H9 (cell line): ENCODE measurements around the gene L1CAM. TPM values are rescaled to one million over a fixed set of nuclear protein-coding genes. Genes with fewer than 3 reads are reported as not detected.

Experiments used
- DNase-seq: peaks from one replicate; pipeline ENCODE4 v3.0.0-alpha.2; 2017
- H2AFZ ChIP-seq: one replicate; pipeline ENCODE4 v1.6.1; 2013; ENCODE audit warnings: mild to moderate bottlenecking, low read length, control low read depth, moderate library complexity
- H2AK5ac ChIP-seq: 2 replicates; pipeline ENCODE4 v1.6.1; 2013; ENCODE audit warnings: low read length, control low read depth, mixed read lengths; ENCODE audit not compliant: insufficient read length
- H2BK120ac ChIP-seq: one replicate; pipeline ENCODE4 v1.6.1; 2013; ENCODE audit warnings: low read depth, mild to moderate bottlenecking, low read length, control low read depth, inconsistent platforms; ENCODE audit not compliant: poor library complexity, severe bottlenecking
- H2BK12ac ChIP-seq: 2 replicates; pipeline ENCODE4 v1.6.1; 2013; ENCODE audit warnings: low read length, control low read depth, mixed read lengths, low read depth; ENCODE audit not compliant: insufficient read length
- H2BK15ac ChIP-seq: 2 replicates; pipeline ENCODE4 v1.6.1; 2013; ENCODE audit warnings: low read depth, low read length, control low read depth
- H2BK20ac ChIP-seq: one replicate; pipeline ENCODE4 v1.6.1; 2013; ENCODE audit warnings: low read depth, mild to moderate bottlenecking, low read length, control low read depth, inconsistent platforms; ENCODE audit not compliant: poor library complexity, severe bottlenecking
- H2BK5ac ChIP-seq: 2 replicates; pipeline ENCODE4 v1.6.1; 2013; ENCODE audit warnings: low read length, control low read depth, mixed read lengths; ENCODE audit not compliant: insufficient read length
- H3K14ac ChIP-seq: 2 replicates; pipeline ENCODE4 v1.6.1; 2013; ENCODE audit warnings: low read length, control low read depth; ENCODE audit not compliant: insufficient read depth
- H3K18ac ChIP-seq: 2 replicates; pipeline ENCODE4 v1.6.1; 2013; ENCODE audit warnings: low read depth, mild to moderate bottlenecking, mixed read lengths, low read length, control low read depth; ENCODE audit not compliant: insufficient read length
- H3K23ac ChIP-seq: 2 replicates; pipeline ENCODE4 v1.6.1; 2013; ENCODE audit warnings: low read length, control low read depth, mixed read lengths, low read depth; ENCODE audit not compliant: insufficient read length
- H3K23me2 ChIP-seq: 2 replicates; pipeline ENCODE4 v1.6.1; 2013; ENCODE audit warnings: low read depth, mild to moderate bottlenecking, mixed read lengths, low read length, control low read depth; ENCODE audit not compliant: insufficient read length, poor library complexity, severe bottlenecking
- H3K27ac ChIP-seq: 2 replicates; pipeline ENCODE4 v1.5.1; 2013; ENCODE audit warnings: low read length, control low read depth, mixed read lengths, low read depth; ENCODE audit not compliant: insufficient read length
- H3K27me3 ChIP-seq: 2 replicates; pipeline ENCODE4 v1.6.1; 2013; ENCODE audit warnings: low read length, control low read depth, inconsistent platforms; ENCODE audit not compliant: insufficient read depth
- H3K4ac ChIP-seq: 2 replicates; pipeline ENCODE4 v1.6.1; 2013; ENCODE audit warnings: low read depth, mild to moderate bottlenecking, control low read depth, inconsistent platforms, low read length, moderate library complexity
- H3K4me1 ChIP-seq: 2 replicates; pipeline ENCODE4 v1.6.1; 2013; ENCODE audit warnings: low read length, control low read depth, inconsistent platforms; ENCODE audit not compliant: insufficient read depth
- H3K4me2 ChIP-seq: 2 replicates; pipeline ENCODE4 v1.6.1; 2013; ENCODE audit warnings: low read length, control low read depth, mixed read lengths; ENCODE audit not compliant: insufficient read length, insufficient read depth
- H3K56ac ChIP-seq: 2 replicates; pipeline ENCODE4 v1.6.1; 2013; ENCODE audit warnings: low read depth, mild to moderate bottlenecking, mixed read lengths, low read length, control low read depth; ENCODE audit not compliant: insufficient read length
- H3K79me1 ChIP-seq: 2 replicates; pipeline ENCODE4 v1.6.1; 2013; ENCODE audit warnings: low read depth, mild to moderate bottlenecking, moderate library complexity, low read length, control low read depth, inconsistent platforms; ENCODE audit not compliant: insufficient read depth, poor library complexity, severe bottlenecking
- H3K79me2 ChIP-seq: 2 replicates; pipeline ENCODE4 v1.6.1; 2013; ENCODE audit warnings: low read length, control low read depth, inconsistent platforms; ENCODE audit not compliant: insufficient read depth
- H3K9ac ChIP-seq: 2 replicates; pipeline ENCODE4 v1.6.1; 2013; ENCODE audit warnings: low read length, control low read depth, mixed read lengths; ENCODE audit not compliant: insufficient read length; ENCODE audit errors: extremely low read depth
- H3K9me3 ChIP-seq: one replicate; pipeline ENCODE4 v1.6.1; 2013; ENCODE audit warnings: low read depth, low read length, inconsistent platforms; ENCODE audit not compliant: control insufficient read depth
- H3T11ph ChIP-seq: one replicate; pipeline ENCODE4 v1.6.1; 2013; ENCODE audit warnings: mild to moderate bottlenecking, low read length, control low read depth, inconsistent platforms
- H4K20me1 ChIP-seq: one replicate; pipeline ENCODE4 v1.6.1; 2013; ENCODE audit not compliant: control insufficient read depth, insufficient read length, insufficient read depth
- H4K5ac ChIP-seq: 2 replicates; pipeline ENCODE4 v1.6.1; 2013; ENCODE audit warnings: low read depth, mild to moderate bottlenecking, mixed read lengths, low read length, control low read depth; ENCODE audit not compliant: insufficient read length
- H4K8ac ChIP-seq: replicated peaks from 2 replicates; pipeline ENCODE4 v1.6.1; 2013; ENCODE audit warnings: low read length, control low read depth, mixed read lengths, low read depth; ENCODE audit not compliant: insufficient read length
- H4K91ac ChIP-seq: 2 replicates; pipeline ENCODE4 v1.6.1; 2013; ENCODE audit warnings: low read depth, mild to moderate bottlenecking, moderate library complexity, mixed read lengths, low read length, control low read depth; ENCODE audit not compliant: insufficient read length
- H3K27ac Mint-ChIP-seq, 3 experiments: 2 replicates in 2 of 3; 3 replicates in 1 of 3; pipeline ENCODE4 v1.8.0; 2020 to 2021; ENCODE audit warnings: mixed read lengths in 3 of 3, mild to moderate bottlenecking in 1 of 3, moderate library complexity in 1 of 3
- H3K27me3 Mint-ChIP-seq: 2 replicates; pipeline ENCODE4 v1.8.0; 2021; ENCODE audit warnings: low read depth, mild to moderate bottlenecking, moderate library complexity, mixed read lengths
- H3K36me3 Mint-ChIP-seq, 3 experiments: 2 replicates in 2 of 3; 3 replicates in 1 of 3; pipeline ENCODE4 v1.8.0; 2020 to 2021; ENCODE audit warnings: low read depth in 3 of 3, mixed read lengths in 3 of 3; ENCODE audit not compliant: insufficient read depth in 1 of 3
- H3K4me1 Mint-ChIP-seq, 2 experiments: 2 replicates each; pipeline ENCODE4 v1.8.0; 2020; ENCODE audit warnings: mixed read lengths in 2 of 2
- H3K4me3 Mint-ChIP-seq, 2 experiments: 2 replicates in 1 of 2; 3 replicates in 1 of 2; pipeline ENCODE4 v1.8.0; 2020 to 2021; ENCODE audit warnings: mild to moderate bottlenecking in 2 of 2, mixed read lengths in 2 of 2, moderate library complexity in 1 of 2
- H3K9me3 Mint-ChIP-seq, 2 experiments: 2 replicates in 1 of 2; 3 replicates in 1 of 2; pipeline ENCODE4 v1.8.0; 2020; ENCODE audit warnings: mild to moderate bottlenecking in 2 of 2, mixed read lengths in 2 of 2, moderate library complexity in 1 of 2
- WGBS: extraction: QIAGEN DNeasy Blood & Tissue Kit; methylation state at CpG from one replicate; pipeline ENCODE4 v1.1.7; 2013; ENCODE audit warnings: missing lambda C conversion rate, low lambda C conversion rate, mixed read lengths; ENCODE audit not compliant: insufficient read length; ENCODE audit errors: extremely low coverage; 5-methylcytosine and 5-hydroxymethylcytosine counted together
- total RNA-seq: library from RNA; stranded (reverse); gene quantifications from 2 replicates; pipeline ENCODE4 v1.2.1, GENCODE V29; 2021
- TF ChIP-seq, protein P1 (sequence below): fragments of 200-600 bp; sonication (generic); conservative IDR thresholded peaks from 3 replicates; pipeline ENCODE4 v1.8.0; 2021; ENCODE audit warnings: antibody characterized with exemption, mild to moderate bottlenecking

The L1CAM gene
- total RNA-seq, 1 experiment from 2014 or later: 22.7 TPM

DNA sequence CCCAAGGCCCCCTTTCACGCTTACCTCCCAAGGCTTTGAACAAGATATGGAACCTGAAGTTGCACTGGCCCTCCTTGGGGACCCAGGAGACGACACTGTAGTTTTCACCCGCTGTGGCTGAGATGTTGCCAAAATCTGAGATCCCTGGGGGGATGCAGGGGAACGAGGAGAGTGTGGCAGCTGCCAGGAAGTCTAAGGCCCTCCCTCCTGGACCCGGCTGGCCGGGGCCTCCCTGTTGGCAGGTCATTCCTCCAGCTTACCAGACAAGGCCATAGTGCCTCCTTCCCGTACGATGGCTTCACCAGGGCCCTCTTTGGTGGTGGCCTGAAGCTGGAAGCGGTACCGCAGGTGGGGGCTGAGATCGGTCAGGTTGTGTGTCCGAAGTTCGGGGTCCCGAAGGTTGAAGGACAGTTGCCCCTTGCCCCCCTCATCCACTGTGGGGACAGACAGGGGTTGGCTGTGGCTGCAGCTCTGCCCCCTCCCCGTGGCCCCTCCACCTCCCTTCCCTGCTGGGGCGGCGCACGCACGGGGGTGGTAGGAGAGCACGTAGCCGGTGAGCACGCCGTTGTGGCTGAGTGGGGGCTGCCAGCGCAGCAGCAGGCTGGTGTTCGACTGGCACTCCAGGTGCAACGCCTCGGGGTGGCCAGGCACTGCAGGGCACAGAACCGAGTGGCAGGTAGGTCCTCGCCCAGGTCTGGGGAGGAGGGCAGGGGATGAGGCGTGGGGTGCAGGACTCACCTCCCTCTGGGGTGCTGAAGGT is 21.2 kb downstream of the L1CAM start:
- Histone ChIP-seq H3K23me2 (no peaks in the 10 kb centered on the region), H4K8ac (no peak overlapping the region), H3K4me1 (no peaks in the 10 kb centered on the region), H3K79me1 (no peaks in the 10 kb centered on the region), H3T11ph (no peak overlapping the region), H3K56ac (no peak overlapping the region), H2BK5ac (no peak overlapping the region), H3K27ac (no peak overlapping the region), H3K9ac (no peak overlapping the region), H3K79me2 (no peaks in the 10 kb centered on the region), H2BK15ac (no peak overlapping the region), H4K20me1 (no peaks in the 10 kb centered on the region), H4K91ac (no peak overlapping the region), H2AK5ac (no peak overlapping the region), H3K18ac (no peak overlapping the region), H3K4ac (no peak overlapping the region), H2BK12ac (no peak overlapping the region), H3K4me2 (no peak overlapping the region), H2AFZ (no peak overlapping the region), H3K23ac (no peak overlapping the region), H2BK20ac (no peak overlapping the region), H4K5ac (no peak overlapping the region), H2BK120ac (no peak overlapping the region), H3K9me3 (peaks cover 22% of the 10 kb centered on the region), H3K14ac (no peak overlapping the region), H3K27me3 (no peaks in the 10 kb centered on the region)
- Mint-ChIP-seq H3K36me3 (peaks cover 12 to 35% (median 13%) of the 10 kb centered on the region in 3 experiments), H3K4me1 (peaks cover 13 to 27% of the 10 kb centered on the region in 2 experiments), H3K9me3 (peaks cover 69 to 83% of the 10 kb centered on the region in 2 experiments), H3K27ac (no peak overlapping the region), H3K4me3 (no peak overlapping the region), H3K27me3 (peaks cover 1% of the 10 kb centered on the region)
- TF ChIP-seq, protein P1, sequence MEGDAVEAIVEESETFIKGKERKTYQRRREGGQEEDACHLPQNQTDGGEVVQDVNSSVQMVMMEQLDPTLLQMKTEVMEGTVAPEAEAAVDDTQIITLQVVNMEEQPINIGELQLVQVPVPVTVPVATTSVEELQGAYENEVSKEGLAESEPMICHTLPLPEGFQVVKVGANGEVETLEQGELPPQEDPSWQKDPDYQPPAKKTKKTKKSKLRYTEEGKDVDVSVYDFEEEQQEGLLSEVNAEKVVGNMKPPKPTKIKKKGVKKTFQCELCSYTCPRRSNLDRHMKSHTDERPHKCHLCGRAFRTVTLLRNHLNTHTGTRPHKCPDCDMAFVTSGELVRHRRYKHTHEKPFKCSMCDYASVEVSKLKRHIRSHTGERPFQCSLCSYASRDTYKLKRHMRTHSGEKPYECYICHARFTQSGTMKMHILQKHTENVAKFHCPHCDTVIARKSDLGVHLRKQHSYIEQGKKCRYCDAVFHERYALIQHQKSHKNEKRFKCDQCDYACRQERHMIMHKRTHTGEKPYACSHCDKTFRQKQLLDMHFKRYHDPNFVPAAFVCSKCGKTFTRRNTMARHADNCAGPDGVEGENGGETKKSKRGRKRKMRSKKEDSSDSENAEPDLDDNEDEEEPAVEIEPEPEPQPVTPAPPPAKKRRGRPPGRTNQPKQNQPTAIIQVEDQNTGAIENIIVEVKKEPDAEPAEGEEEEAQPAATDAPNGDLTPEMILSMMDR: no peak
- no CpG with 5 or more reads among the region's 30 CpGs for WGBS
- DNase-seq: no peak
